A549 (cell line): ENCODE measurements around the gene GAMT. TPM values are rescaled to one million over a fixed set of nuclear protein-coding genes. Genes with fewer than 3 reads are reported as not detected.

Experiments
- ATAC-seq, 2 experiments: fragments of 200-7000 bp in 1 of 2; fragments of >200 bp in 1 of 2; cut with Nextera tagmentation in 1 of 2; cut with Tn5 transposase in 1 of 2; 3 replicates each; pipeline versions ENCODE4 v1.8.0 to v1.9.1; 2018 to 2020; ENCODE audit warnings: mild to moderate bottlenecking in 1 of 2, moderate library complexity in 1 of 2
- CTCF ChIA-PET: fragments of 300-600 bp; sonication (Branson Sonifier 250); formaldehyde crosslinking; extraction: SDS; loops from one replicate; lab custom pipeline; 2021; ENCODE audit warnings: antibody characterized with exemption, inconsistent platforms; lab: Yijun Ruan, JAX
- POLR2A ChIA-PET: fragments of 350-600 bp; formaldehyde crosslinking; extraction: SDS; loops from one replicate; lab custom pipeline; 2021; ENCODE audit warnings: antibody characterized with exemption, inconsistent platforms; lab: Yijun Ruan, JAX
- DNase-seq, 2 experiments: peaks; one replicate each; pipeline versions ENCODE4 v3.0.0 to v3.0.0-alpha.2; 2011 to 2016; ENCODE audit warnings: low read depth in 1 of 2, low spot score in 1 of 2
- FAIRE-seq: peaks from 2 replicates; lab custom pipeline; 2011; peaks lifted over from hg19 to GRCh38; lab: Jason Lieb, UNC
- H3K27ac ChIP-seq, 2 experiments: fragments of >200 bp; sonication (Bioruptor Twin); formaldehyde crosslinking; 3 replicates each; pipeline ENCODE4 v1.5.1; 2016 to 2017
- H3K4me1 ChIP-seq: fragments of >200 bp; sonication (Bioruptor Twin); formaldehyde crosslinking; 3 replicates; pipeline ENCODE4 v1.6.1; 2016
- H3K4me2 ChIP-seq: fragments of >200 bp; sonication (Bioruptor Twin); formaldehyde crosslinking; 3 replicates; pipeline ENCODE4 v1.6.1; 2016
- H3K4me3 ChIP-seq: fragments of >200 bp; sonication (Bioruptor Twin); formaldehyde crosslinking; 3 replicates; pipeline ENCODE4 v1.5.1; 2016
- H3K9me3 ChIP-seq: fragments of >200 bp; sonication (Bioruptor Twin); formaldehyde crosslinking; 3 replicates; pipeline ENCODE4 v1.6.1; 2016
- CBX8 ChIP-seq: fragments of 200-600 bp; sonication (generic); IDR thresholded peaks from 2 replicates; pipeline ENCODE4 v1.6.1; 2016
- EHMT2 ChIP-seq: fragments of 200-600 bp; sonication (generic); IDR thresholded peaks from 2 replicates; pipeline ENCODE4 v1.6.1; 2016; ENCODE audit warnings: antibody characterized with exemption, low read depth, mild to moderate bottlenecking, moderate library complexity
- EP300 ChIP-seq, 2 experiments: fragments of >200 bp; sonication (Bioruptor Twin); formaldehyde crosslinking; IDR thresholded peaks; 2 replicates in 1 of 2; 3 replicates in 1 of 2; pipeline ENCODE4 v1.6.1; 2016 to 2017
- ESRRA ChIP-seq: fragments of 150-350 bp; IDR thresholded peaks from 2 replicates; pipeline ENCODE4 v1.6.1; 2014; ENCODE audit warnings: mild to moderate bottlenecking, low read length, borderline replicate concordance
- FOSL2 ChIP-seq, 2 experiments: fragments of 450-650 bp in 1 of 2; fragments of >200 bp in 1 of 2; sonication (Bioruptor Twin) in 1 of 2; formaldehyde crosslinking; IDR thresholded peaks; 2 replicates each; pipeline versions ENCODE4 v1.5.0 to v1.6.1; 2016 to 2020; ENCODE audit warnings: mild to moderate bottlenecking in 1 of 2, moderate library complexity in 1 of 2
- HDAC2 ChIP-seq: fragments of 200-600 bp; sonication (generic); IDR thresholded peaks from 2 replicates; pipeline ENCODE4 v1.6.1; 2016
- HEYL ChIP-seq: fragments of 250-450 bp; sonication (Bioruptor Pico); IDR thresholded peaks from 2 replicates; pipeline ENCODE4 v1.8.0; 2021; ENCODE audit warnings: mild to moderate bottlenecking, moderate library complexity
- HOXB5 ChIP-seq: fragments of 250-450 bp; sonication (Bioruptor Pico); IDR thresholded peaks from 2 replicates; pipeline ENCODE4 v1.5.0; 2020; ENCODE audit warnings: mild to moderate bottlenecking, moderate library complexity
- JUN ChIP-seq, 2 experiments: fragments of >200 bp; sonication (Bioruptor Twin); formaldehyde crosslinking; IDR thresholded peaks; 2 replicates in 1 of 2; 3 replicates in 1 of 2; pipeline ENCODE4 v1.6.1; 2016 to 2017
- MAZ ChIP-seq: fragments of 150-350 bp; IDR thresholded peaks from 2 replicates; pipeline ENCODE4 v1.6.1; 2014; ENCODE audit warnings: antibody characterized with exemption, low read depth, low read length, borderline replicate concordance
- MYC ChIP-seq: IDR thresholded peaks from 2 replicates; pipeline ENCODE4 v1.6.1; 2012; ENCODE audit warnings: mild to moderate bottlenecking, inconsistent platforms, low read length, improper control_type of control experiment, borderline replicate concordance
- NPAS2 ChIP-seq: fragments of 250-450 bp; sonication (Bioruptor Pico); IDR thresholded peaks from 2 replicates; pipeline ENCODE4 v1.8.0; 2022; ENCODE audit warnings: mild to moderate bottlenecking, moderate library complexity, borderline replicate concordance
- POLR2AphosphoS2 ChIP-seq: conservative IDR thresholded peaks from 2 replicates; pipeline ENCODE4 v1.6.1; 2012; ENCODE audit warnings: low read length, improper control_type of control experiment, inconsistent platforms
- RAD21 ChIP-seq, 2 experiments: fragments of >200 bp in 1 of 2; sonication (Bioruptor Twin) in 1 of 2; formaldehyde crosslinking in 1 of 2; IDR thresholded peaks in 1 of 2; conservative IDR thresholded peaks in 1 of 2; 2 replicates in 1 of 2; 3 replicates in 1 of 2; pipeline ENCODE4 v1.6.1; 2012 to 2018; ENCODE audit warnings: inconsistent platforms in 1 of 2
- RCOR1 ChIP-seq: fragments of 150-350 bp; IDR thresholded peaks from 2 replicates; pipeline ENCODE4 v1.6.1; 2014; ENCODE audit warnings: antibody characterized with exemption, low read length, low read depth
- SREBF2 ChIP-seq: fragments of 450-650 bp; IDR thresholded peaks from 2 replicates; pipeline ENCODE4 v1.6.1; 2014; ENCODE audit warnings: mild to moderate bottlenecking, moderate library complexity
- ZC3H11A ChIP-seq: fragments of 450-650 bp; IDR thresholded peaks from 2 replicates; pipeline ENCODE4 v1.6.1; 2014; ENCODE audit warnings: antibody characterized with exemption, mild to moderate bottlenecking
- WGBS: methylation state at CpG from one replicate; pipeline ENCODE4 v1.1.6; 2017; ENCODE audit errors: missing lambda C conversion rate; 5-methylcytosine and 5-hydroxymethylcytosine counted together
- polyA plus RNA-seq, 4 experiments: library from polyadenylated mRNA; depleted of rRNA in 3 of 4; stranded (reverse); fragments of >200 nt; fragmentation: RNase III in 1 of 4; extraction: RNeasy Plus Mini Kit Qiagen cat#74134 plus additional on column Dnase treatment in 1 of 4; gene quantifications; 2 replicates in 3 of 4; 3 replicates in 1 of 4; pipeline ENCODE4 v1.2.3, GENCODE V29; 2011 to 2017
- TF ChIP-seq, protein P1 (sequence below): fragments of 150-350 bp; IDR thresholded peaks from 2 replicates; pipeline ENCODE4 v1.6.1; 2014; ENCODE audit warnings: low read depth, mild to moderate bottlenecking, low read length
- TF ChIP-seq, protein P2 (sequence below): IDR thresholded peaks from 2 replicates; pipeline ENCODE4 v1.6.1; 2012; ENCODE audit warnings: low read depth, borderline replicate concordance
- TF ChIP-seq, protein P3 (sequence below): IDR thresholded peaks from 2 replicates; pipeline ENCODE4 v1.6.1; 2012
- TF ChIP-seq, protein P4 (sequence below): fragments of 250-450 bp; sonication (Bioruptor Pico); IDR thresholded peaks from 2 replicates; pipeline ENCODE4 v1.5.0; 2021; ENCODE audit warnings: mild to moderate bottlenecking, moderate library complexity, borderline replicate concordance
- TF ChIP-seq, protein P5 (sequence below): fragments of 200-600 bp; sonication (generic); IDR thresholded peaks from 2 replicates; pipeline ENCODE4 v1.6.1; 2016; ENCODE audit warnings: antibody characterized with exemption, mild to moderate bottlenecking, moderate library complexity

The GAMT gene
- polyA plus RNA-seq, 2 of the 4 experiments (the other 2 are of a cell fraction), result 13.6 to 26.0 TPM

DNA sequence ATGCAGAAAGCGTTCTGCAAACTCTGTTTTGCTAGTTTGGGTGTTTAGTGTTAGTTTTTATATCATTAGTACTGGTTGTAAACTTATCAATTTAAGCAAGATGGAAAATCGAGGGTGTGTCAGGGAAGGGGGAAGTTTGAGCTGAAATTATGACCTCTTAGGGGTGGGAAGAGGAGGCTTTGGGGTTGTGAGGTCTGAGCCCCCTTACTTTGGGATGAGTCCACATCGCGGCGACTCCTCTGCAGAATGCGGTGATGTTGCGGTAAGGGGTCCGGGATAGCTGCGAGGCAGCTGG is 18.4 kb downstream of the GAMT start:
- ATAC-seq (peak in 1 of 2 experiments; percentile 59; a peak in 2 of 6 replicates), DNase-seq (peak in 1 of 2 experiments; percentile 37), FAIRE-seq (no peak)
- Histone ChIP-seq H3K4me2 (peak overlapping the region; percentile 36; the same call in 1 of the 3 replicates), H3K27ac (no peak overlapping the region), H3K9me3 (no peaks in the 10 kb centered on the region), H3K4me1 (peaks cover 4% of the 10 kb centered on the region; the same call in 1 of the 3 replicates), H3K4me3 (no peak overlapping the region)
- CTCF ChIA-PET, result interaction anchor here (0.9 to 2.4 kb wide), 9 partner anchors 10 to 139 kb away, joined by 3 to 15 read pairs (median 4); no protein-coding TSS in a partner anchor
- TF ChIP-seq RCOR1 (no peak), RAD21 (conservative IDR thresholded peaks at IDR 0.05 in 1 of 2, IDR thresholded peaks at IDR 0.05 in 1 of 2) (no peak), ESRRA (no peak), FOSL2 (IDR thresholded peaks at IDR 0.05) (no peak), FOSL2 (CRISPR knock-in tag; IDR thresholded peaks at IDR 0.05) (no peak), HDAC2 (no peak), HEYL (no peak), HOXB5 (no peak), JUN (IDR thresholded peaks at IDR 0.05) (no peak), EHMT2 (no peak)
- TF ChIP-seq, protein P1, sequence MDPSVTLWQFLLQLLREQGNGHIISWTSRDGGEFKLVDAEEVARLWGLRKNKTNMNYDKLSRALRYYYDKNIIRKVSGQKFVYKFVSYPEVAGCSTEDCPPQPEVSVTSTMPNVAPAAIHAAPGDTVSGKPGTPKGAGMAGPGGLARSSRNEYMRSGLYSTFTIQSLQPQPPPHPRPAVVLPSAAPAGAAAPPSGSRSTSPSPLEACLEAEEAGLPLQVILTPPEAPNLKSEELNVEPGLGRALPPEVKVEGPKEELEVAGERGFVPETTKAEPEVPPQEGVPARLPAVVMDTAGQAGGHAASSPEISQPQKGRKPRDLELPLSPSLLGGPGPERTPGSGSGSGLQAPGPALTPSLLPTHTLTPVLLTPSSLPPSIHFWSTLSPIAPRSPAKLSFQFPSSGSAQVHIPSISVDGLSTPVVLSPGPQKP, result no peak
- TF ChIP-seq, protein P2, sequence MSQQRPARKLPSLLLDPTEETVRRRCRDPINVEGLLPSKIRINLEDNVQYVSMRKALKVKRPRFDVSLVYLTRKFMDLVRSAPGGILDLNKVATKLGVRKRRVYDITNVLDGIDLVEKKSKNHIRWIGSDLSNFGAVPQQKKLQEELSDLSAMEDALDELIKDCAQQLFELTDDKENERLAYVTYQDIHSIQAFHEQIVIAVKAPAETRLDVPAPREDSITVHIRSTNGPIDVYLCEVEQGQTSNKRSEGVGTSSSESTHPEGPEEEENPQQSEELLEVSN, result no peak
- TF ChIP-seq, protein P3, sequence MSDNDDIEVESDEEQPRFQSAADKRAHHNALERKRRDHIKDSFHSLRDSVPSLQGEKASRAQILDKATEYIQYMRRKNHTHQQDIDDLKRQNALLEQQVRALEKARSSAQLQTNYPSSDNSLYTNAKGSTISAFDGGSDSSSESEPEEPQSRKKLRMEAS, result no peak
- TF ChIP-seq, protein P4, sequence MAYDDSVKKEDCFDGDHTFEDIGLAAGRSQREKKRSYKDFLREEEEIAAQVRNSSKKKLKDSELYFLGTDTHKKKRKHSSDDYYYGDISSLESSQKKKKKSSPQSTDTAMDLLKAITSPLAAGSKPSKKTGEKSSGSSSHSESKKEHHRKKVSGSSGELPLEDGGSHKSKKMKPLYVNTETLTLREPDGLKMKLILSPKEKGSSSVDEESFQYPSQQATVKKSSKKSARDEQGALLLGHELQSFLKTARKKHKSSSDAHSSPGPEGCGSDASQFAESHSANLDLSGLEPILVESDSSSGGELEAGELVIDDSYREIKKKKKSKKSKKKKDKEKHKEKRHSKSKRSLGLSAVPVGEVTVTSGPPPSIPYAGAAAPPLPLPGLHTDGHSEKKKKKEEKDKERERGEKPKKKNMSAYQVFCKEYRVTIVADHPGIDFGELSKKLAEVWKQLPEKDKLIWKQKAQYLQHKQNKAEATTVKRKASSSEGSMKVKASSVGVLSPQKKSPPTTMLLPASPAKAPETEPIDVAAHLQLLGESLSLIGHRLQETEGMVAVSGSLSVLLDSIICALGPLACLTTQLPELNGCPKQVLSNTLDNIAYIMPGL (CRISPR knock-in tag), result no peak
- POLR2A ChIA-PET, result interaction anchor here (0.6 to 2.1 kb wide), 3 partner anchors 26 to 114 kb away, joined by 3 to 10 read pairs (median 4); partner anchors contain the start of gene CIRBP
- 7% methylated on average over 9 of the region's 9 CpGs for WGBS

DNA sequence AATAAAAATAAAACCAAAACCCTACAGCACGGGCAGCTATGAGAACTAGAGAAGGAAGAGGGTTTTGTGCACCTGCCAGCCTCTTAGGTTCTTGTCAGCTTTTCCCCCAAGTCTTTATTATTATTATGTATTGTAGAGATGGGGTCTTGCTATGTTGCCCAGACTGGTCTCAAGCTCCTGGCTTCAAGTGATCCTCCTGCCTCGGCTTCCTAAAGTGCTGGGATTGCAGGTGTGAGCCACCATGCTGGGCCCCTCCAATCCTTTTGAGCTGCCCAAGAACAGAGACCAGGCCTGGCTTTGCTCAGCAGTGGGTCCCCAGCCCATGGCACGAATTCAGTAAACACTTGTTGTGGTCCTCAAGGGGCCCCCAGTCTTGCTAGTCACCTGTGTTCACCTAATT is 19.1 kb downstream of the GAMT start:
- TF ChIP-seq CBX8, result no peak
- TF ChIP-seq SREBF2, result no peak
- TF ChIP-seq EP300 (IDR thresholded peaks at IDR 0.05), result no peak
- no peak for TF ChIP-seq NPAS2
- TF ChIP-seq, protein P5, sequence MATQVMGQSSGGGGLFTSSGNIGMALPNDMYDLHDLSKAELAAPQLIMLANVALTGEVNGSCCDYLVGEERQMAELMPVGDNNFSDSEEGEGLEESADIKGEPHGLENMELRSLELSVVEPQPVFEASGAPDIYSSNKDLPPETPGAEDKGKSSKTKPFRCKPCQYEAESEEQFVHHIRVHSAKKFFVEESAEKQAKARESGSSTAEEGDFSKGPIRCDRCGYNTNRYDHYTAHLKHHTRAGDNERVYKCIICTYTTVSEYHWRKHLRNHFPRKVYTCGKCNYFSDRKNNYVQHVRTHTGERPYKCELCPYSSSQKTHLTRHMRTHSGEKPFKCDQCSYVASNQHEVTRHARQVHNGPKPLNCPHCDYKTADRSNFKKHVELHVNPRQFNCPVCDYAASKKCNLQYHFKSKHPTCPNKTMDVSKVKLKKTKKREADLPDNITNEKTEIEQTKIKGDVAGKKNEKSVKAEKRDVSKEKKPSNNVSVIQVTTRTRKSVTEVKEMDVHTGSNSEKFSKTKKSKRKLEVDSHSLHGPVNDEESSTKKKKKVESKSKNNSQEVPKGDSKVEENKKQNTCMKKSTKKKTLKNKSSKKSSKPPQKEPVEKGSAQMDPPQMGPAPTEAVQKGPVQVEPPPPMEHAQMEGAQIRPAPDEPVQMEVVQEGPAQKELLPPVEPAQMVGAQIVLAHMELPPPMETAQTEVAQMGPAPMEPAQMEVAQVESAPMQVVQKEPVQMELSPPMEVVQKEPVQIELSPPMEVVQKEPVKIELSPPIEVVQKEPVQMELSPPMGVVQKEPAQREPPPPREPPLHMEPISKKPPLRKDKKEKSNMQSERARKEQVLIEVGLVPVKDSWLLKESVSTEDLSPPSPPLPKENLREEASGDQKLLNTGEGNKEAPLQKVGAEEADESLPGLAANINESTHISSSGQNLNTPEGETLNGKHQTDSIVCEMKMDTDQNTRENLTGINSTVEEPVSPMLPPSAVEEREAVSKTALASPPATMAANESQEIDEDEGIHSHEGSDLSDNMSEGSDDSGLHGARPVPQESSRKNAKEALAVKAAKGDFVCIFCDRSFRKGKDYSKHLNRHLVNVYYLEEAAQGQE, result no peak
- TF ChIP-seq HOXB5, result no peak
- no peak for TF ChIP-seq MYC
- TF ChIP-seq MAZ, result no peak
- TF ChIP-seq POLR2AphosphoS2, result no peak
- no peak for TF ChIP-seq ZC3H11A
- TF ChIP-seq, all 56 proteins: peak for 0
- ATAC-seq (no peak), DNase-seq (no peak), FAIRE-seq (no peak)
- no peaks in the 10 kb centered on the region for H3K9me3 ChIP-seq
- no peak overlapping the region for H3K27ac ChIP-seq
- POLR2A ChIA-PET, result interaction anchor here (1.2 to 2.1 kb wide), 2 partner anchors 107 to 113 kb away, joined by 4 to 10 read pairs; partner anchors contain the start of gene CIRBP
- H3K4me3 ChIP-seq, result no peak overlapping the region
- no peak overlapping the region for H3K4me2 ChIP-seq
- H3K4me1 ChIP-seq, result peaks cover 4% of the 10 kb centered on the region; the same call in 1 of the 3 replicates
- CTCF ChIA-PET, result interaction anchor here (1.0 to 2.4 kb wide), 8 partner anchors 9 to 138 kb away, joined by 3 to 15 read pairs (median 4); no protein-coding TSS in a partner anchor
- WGBS, result 81% methylated on average over 3 of the region's 3 CpGs
